PFSK-1 (cell line): ENCODE data around the gene FOS.

Experiments
- FOXP2 ChIP-seq: optimal IDR thresholded peaks from 2 replicates; pipeline ENCODE3; 2011; ENCODE audit warnings: borderline replicate concordance, control low read depth, inconsistent platforms; ENCODE audit not compliant: insufficient read depth; ENCODE audit errors: extremely low read length, extremely low read depth
- POLR2AphosphoS5 ChIP-seq: IDR thresholded peaks from 2 replicates; pipeline ENCODE4 v1.6.1; 2012; ENCODE audit warnings: low read depth, mild to moderate bottlenecking, control low read depth, low read length, moderate library complexity
- SIN3A ChIP-seq: IDR thresholded peaks from 2 replicates; pipeline ENCODE4 v1.6.1; 2012; ENCODE audit warnings: mild to moderate bottlenecking, low read length, moderate library complexity, borderline replicate concordance; ENCODE audit not compliant: insufficient read depth
- TAF1 ChIP-seq: IDR thresholded peaks from 2 replicates; pipeline ENCODE4 v1.6.1; 2012; ENCODE audit warnings: low read length, control low read depth, borderline replicate concordance; ENCODE audit not compliant: insufficient read depth
- TF ChIP-seq, protein P1 (sequence below), 2 experiments: IDR thresholded peaks; 2 replicates each; pipeline versions ENCODE4 v1.6.1 to v1.8.0; 2011 to 2012; ENCODE audit warnings: low read depth in 2 of 2, low read length in 2 of 2, control low read depth in 1 of 2, inconsistent platforms in 1 of 2, mild to moderate bottlenecking in 1 of 2, moderate library complexity in 1 of 2; ENCODE audit not compliant: insufficient read depth in 1 of 2

Gene FOS

DNA sequence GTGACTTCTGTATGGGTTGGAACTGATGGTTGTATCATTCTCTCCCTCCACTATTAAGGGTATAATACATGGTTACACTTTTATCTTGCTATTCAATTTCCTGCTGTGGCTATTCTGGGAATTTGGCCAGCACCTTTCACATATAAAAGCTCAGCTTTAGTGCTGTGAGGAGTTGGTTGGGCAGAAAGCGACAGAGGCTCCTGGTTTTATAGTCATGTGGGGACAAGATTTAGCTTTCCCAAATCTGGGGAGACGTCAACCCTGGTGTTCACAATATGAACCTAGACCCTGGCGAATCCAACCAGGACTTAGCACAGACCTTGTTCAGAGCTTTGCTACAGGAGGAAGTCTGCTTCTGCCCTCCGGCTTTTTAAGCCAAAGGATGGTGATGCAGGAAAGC lies 36.5 kb downstream of the FOS start:
- no peak for TF ChIP-seq FOXP2
- TF ChIP-seq SIN3A, result no peak
- TF ChIP-seq, protein P1, sequence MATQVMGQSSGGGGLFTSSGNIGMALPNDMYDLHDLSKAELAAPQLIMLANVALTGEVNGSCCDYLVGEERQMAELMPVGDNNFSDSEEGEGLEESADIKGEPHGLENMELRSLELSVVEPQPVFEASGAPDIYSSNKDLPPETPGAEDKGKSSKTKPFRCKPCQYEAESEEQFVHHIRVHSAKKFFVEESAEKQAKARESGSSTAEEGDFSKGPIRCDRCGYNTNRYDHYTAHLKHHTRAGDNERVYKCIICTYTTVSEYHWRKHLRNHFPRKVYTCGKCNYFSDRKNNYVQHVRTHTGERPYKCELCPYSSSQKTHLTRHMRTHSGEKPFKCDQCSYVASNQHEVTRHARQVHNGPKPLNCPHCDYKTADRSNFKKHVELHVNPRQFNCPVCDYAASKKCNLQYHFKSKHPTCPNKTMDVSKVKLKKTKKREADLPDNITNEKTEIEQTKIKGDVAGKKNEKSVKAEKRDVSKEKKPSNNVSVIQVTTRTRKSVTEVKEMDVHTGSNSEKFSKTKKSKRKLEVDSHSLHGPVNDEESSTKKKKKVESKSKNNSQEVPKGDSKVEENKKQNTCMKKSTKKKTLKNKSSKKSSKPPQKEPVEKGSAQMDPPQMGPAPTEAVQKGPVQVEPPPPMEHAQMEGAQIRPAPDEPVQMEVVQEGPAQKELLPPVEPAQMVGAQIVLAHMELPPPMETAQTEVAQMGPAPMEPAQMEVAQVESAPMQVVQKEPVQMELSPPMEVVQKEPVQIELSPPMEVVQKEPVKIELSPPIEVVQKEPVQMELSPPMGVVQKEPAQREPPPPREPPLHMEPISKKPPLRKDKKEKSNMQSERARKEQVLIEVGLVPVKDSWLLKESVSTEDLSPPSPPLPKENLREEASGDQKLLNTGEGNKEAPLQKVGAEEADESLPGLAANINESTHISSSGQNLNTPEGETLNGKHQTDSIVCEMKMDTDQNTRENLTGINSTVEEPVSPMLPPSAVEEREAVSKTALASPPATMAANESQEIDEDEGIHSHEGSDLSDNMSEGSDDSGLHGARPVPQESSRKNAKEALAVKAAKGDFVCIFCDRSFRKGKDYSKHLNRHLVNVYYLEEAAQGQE (IDR thresholded peaks at IDR 0.05; ENCODE audit: insufficient read depth in 1 of 2, low read depth in 2 of 2, low read length in 2 of 2), result no peak
- TF ChIP-seq POLR2AphosphoS5, result no peak
- TF ChIP-seq TAF1, result no peak

DNA sequence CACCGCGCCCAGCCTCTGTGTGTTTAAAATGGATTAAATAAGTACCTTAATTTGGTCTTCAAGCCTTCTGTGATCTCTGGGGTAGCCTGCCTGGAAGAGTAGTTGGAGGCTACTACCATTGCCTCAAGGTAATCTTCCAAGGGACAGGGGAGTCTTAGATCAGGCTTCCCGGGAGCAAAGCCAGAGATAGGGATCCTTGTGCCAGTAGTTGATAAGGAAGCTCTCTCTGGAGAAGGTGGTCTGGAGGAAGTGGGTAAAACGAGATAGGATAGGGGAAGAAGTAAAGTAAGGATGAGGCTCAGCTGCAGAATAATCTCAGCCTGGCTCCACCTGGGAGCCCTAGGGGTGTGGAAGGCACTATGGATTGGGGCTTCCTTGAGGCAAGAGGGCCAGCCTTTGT lies 38.5 kb downstream of the FOS start:
- TF ChIP-seq, protein P1 (IDR thresholded peaks at IDR 0.05; ENCODE audit: insufficient read depth in 1 of 2, low read depth in 2 of 2, low read length in 2 of 2), result no peak
- TF ChIP-seq POLR2AphosphoS5, result no peak
- TF ChIP-seq SIN3A, result no peak
- TF ChIP-seq FOXP2, result no peak
- no peak for TF ChIP-seq TAF1

DNA sequence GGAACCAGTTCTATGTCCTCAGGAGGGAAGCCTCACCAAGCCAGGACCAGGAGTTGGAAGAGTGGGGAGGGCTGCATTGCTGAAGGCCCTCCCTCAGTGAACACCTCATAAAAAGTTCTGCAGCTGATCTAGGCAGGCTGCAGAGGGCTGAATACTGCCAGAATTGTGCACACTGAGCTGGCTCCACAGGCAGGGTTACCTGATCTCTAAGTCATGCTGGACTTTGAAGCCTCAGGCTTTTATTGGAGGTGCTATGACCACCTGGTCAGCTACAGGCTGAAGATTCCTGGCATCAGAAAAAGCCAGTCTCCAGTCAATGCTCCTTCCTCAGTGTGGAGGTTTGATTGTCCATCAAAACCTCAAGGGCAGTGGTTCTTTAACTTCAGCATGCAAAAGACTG lies 39.7 kb downstream of the FOS start:
- TF ChIP-seq POLR2AphosphoS5, result no peak
- no peak for TF ChIP-seq SIN3A
- TF ChIP-seq FOXP2, result no peak
- TF ChIP-seq TAF1, result no peak
- TF ChIP-seq, protein P1 (IDR thresholded peaks at IDR 0.05; ENCODE audit: insufficient read depth in 1 of 2, low read depth in 2 of 2, low read length in 2 of 2), result no peak

DNA sequence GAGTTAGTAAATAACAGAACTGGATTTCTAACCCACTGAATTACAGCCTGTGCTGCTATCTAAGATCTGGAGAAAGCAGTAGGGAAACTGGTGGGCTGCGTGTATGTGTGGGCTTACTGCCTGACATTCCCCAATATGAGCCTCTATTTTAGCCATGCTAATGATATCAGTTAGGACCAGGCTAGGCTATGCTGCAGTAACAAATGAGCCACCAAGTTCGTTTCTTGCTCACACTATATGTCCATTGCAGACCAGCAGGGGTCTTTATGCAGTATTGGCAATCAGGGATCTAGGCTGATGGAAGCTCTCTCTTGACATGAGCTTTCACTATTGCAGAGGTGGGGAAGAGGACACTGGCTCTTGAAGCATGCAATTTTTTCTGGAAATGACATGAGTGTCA lies 40.4 kb downstream of the FOS start:
- no peak for TF ChIP-seq FOXP2

DNA sequence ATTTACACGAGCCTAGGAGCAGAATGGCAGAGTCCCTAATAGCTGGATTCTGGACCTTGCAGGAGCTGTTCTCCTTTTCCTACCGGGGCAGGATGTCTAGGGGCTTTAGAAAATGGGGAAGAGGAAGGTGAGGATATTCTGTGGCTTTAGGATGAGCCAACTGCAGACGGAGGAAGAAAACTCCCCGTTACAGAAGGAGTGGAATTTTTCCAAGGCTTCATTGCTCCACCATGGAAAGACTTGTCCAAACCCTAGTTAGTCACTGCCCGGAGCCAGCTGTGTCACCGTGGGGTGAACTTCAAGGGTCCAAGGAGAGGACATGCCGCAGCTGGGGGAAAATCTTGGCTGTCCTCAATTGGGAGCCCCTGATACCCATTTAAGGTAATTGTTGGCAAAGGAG lies 41.6 kb downstream of the FOS start:
- TF ChIP-seq FOXP2 (no peak), TAF1 (no peak), POLR2AphosphoS5 (no peak), SIN3A (no peak)
- TF ChIP-seq, protein P1 (IDR thresholded peaks at IDR 0.05; ENCODE audit: insufficient read depth in 1 of 2, low read depth in 2 of 2, low read length in 2 of 2), result no peak

DNA sequence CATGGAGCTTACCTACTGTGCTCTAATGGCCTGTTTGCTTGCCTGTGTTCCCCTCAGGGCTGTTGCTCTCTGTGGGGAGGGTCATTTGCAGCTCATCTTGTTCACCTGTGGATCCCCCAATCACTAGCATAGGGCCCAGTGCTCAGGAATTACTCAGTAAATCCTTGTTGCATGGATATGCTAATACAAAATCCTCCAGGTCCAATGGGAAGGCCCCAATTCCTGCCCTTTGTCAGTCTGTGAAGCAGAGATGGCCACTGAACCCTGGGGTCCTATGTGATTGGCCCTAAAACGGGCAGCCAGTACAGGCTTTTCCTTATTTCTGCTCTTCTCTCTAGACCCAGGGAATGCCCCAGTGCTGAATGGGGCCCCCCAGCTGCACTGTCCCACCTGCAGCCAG lies 44.1 kb downstream of the FOS start:
- no peak for TF ChIP-seq TAF1
- TF ChIP-seq, protein P1 (IDR thresholded peaks at IDR 0.05; ENCODE audit: insufficient read depth in 1 of 2, low read depth in 2 of 2, low read length in 2 of 2), result no peak
- no peak for TF ChIP-seq FOXP2
- TF ChIP-seq POLR2AphosphoS5, result no peak
